Common myeloid progenitor, CD34-positive (primary cell): ENCODE results near the gene CACNA2D3.

Source experiments
- CTCF ChIA-PET: fragments of 350-600 bp; sonication (Branson Sonifier 250); formaldehyde crosslinking; loops from one replicate; lab custom pipeline; 2021; ENCODE audit warnings: antibody characterized with exemption; lab: Charles Lee
- POLR2A ChIA-PET: fragments of 350-600 bp; sonication (Branson Sonifier 250); formaldehyde crosslinking; loops from one replicate; lab custom pipeline; 2021; ENCODE audit warnings: antibody characterized with exemption; lab: Charles Lee
- DNase-seq, 3 donors: peaks; one replicate each; pipeline versions ENCODE4 v3.0.0 to v3.0.0-alpha.2; 2013
- H3K27ac ChIP-seq, 2 experiments: 1 replicate in 1 of 2; 2 replicates in 1 of 2; pipeline ENCODE4 v1.7.0; 2013; ENCODE audit warnings: inconsistent platforms in 2 of 2, low read length in 2 of 2, mild to moderate bottlenecking in 2 of 2, low read depth in 1 of 2, moderate library complexity in 1 of 2; ENCODE audit not compliant: severe bottlenecking in 2 of 2, insufficient read depth in 1 of 2, poor library complexity in 1 of 2
- H3K27me3 ChIP-seq, 5 experiments: replicated peaks in 2 of 5; 1 replicate in 3 of 5; 2 replicates in 2 of 5; pipeline versions ENCODE4 v1.6.1 to v1.7.0; 2013; ENCODE audit warnings: low read length in 4 of 5, mild to moderate bottlenecking in 2 of 5, moderate library complexity in 2 of 5, inconsistent platforms in 1 of 5; ENCODE audit not compliant: insufficient read depth in 5 of 5, control insufficient read depth in 4 of 5
- H3K36me3 ChIP-seq, 4 experiments: 1 replicate in 2 of 4; 2 replicates in 2 of 4; pipeline versions ENCODE4 v1.6.1 to v1.7.0; 2013; ENCODE audit warnings: low read length in 3 of 4, control low read depth in 1 of 4, mild to moderate bottlenecking in 1 of 4; ENCODE audit not compliant: control insufficient read depth in 4 of 4, insufficient read depth in 4 of 4
- H3K4me1 ChIP-seq, 4 experiments: 1 replicate in 3 of 4; 2 replicates in 1 of 4; pipeline versions ENCODE4 v1.6.1 to v1.7.1; 2013; ENCODE audit warnings: low read length in 3 of 4, mild to moderate bottlenecking in 3 of 4, control low read depth in 1 of 4, inconsistent platforms in 1 of 4, moderate library complexity in 1 of 4; ENCODE audit not compliant: control insufficient read depth in 4 of 4, insufficient read depth in 4 of 4; ENCODE audit errors: control extremely low read depth in 1 of 4
- H3K4me3 ChIP-seq, 7 experiments: 1 replicate in 4 of 7; 2 replicates in 3 of 7; pipeline versions ENCODE4 v1.5.1 to v1.7.0; 2013; ENCODE audit warnings: mild to moderate bottlenecking in 7 of 7, low read length in 6 of 7, moderate library complexity in 6 of 7, inconsistent platforms in 2 of 7, low read depth in 2 of 7, control low read depth in 1 of 7; ENCODE audit not compliant: insufficient read depth in 4 of 7, control insufficient read depth in 1 of 7; ENCODE audit errors: extremely low read depth in 1 of 7
- H3K9me3 ChIP-seq, 5 experiments: 1 replicate in 4 of 5; 2 replicates in 1 of 5; pipeline versions ENCODE4 v1.6.1 to v1.7.1; 2013; ENCODE audit warnings: low read length in 4 of 5, mild to moderate bottlenecking in 2 of 5, inconsistent platforms in 1 of 5, low read depth in 1 of 5, moderate library complexity in 1 of 5; ENCODE audit not compliant: control insufficient read depth in 4 of 5, insufficient read depth in 2 of 5; ENCODE audit errors: control extremely low read depth in 1 of 5
- WGBS: methylation state at CpG from one replicate; pipeline ENCODE4 v1.1.5; 2013; ENCODE audit not compliant: insufficient coverage; 5-methylcytosine and 5-hydroxymethylcytosine counted together

Gene CACNA2D3

GRCh38 chr3:54785976-54786375 lies 663.6 kb downstream of the CACNA2D3 start:
- POLR2A ChIA-PET = no interaction called here

GRCh38 chr3:54790051-54790450 lies 667.7 kb downstream of the CACNA2D3 start:
- ChIA-PET POLR2A (no interaction called here), CTCF (no interaction called here)
- Histone ChIP-seq H3K4me1 (no peaks in the 10 kb centered on the region), H3K36me3 (no peaks in the 10 kb centered on the region), H3K27ac (no peak overlapping the region), H3K27me3 (no peaks in the 10 kb centered on the region), H3K9me3 (peaks cover 0 to 3% (median 0%) of the 10 kb centered on the region in 5 experiments), H3K4me3 (no peak overlapping the region)
- WGBS = 100% methylated on average over 1 of the region's 3 CpGs
- no peak for DNase-seq

More at GRCh38 chr3:54785976-54786375, 663.6 kb downstream of the CACNA2D3 start:
- Histone ChIP-seq H3K9me3 (no peaks in the 10 kb centered on the region), H3K27me3 (no peaks in the 10 kb centered on the region), H3K36me3 (no peaks in the 10 kb centered on the region), H3K4me1 (no peaks in the 10 kb centered on the region), H3K4me3 (no peak overlapping the region), H3K27ac (no peak overlapping the region)
- CTCF ChIA-PET = no interaction called here
- DNase-seq = no peak
- 82% methylated on average over 2 of the region's 3 CpGs for WGBS

GRCh38 chr3:54791501-54792156 lies 669.3 kb downstream of the CACNA2D3 start:
- H3K4me3 ChIP-seq = no peak overlapping the region
- no peaks in the 10 kb centered on the region for H3K36me3 ChIP-seq
- ChIA-PET CTCF (interaction anchor here (0.9 kb wide), 1 partner anchor 22 kb away, joined by 3 read pairs; no protein-coding TSS in a partner anchor), POLR2A (no interaction called here)
- peaks cover 0 to 3% (median 0%) of the 10 kb centered on the region in 5 experiments for H3K9me3 ChIP-seq
- 71% methylated on average over 1 of the region's 2 CpGs for WGBS
- no peaks in the 10 kb centered on the region for H3K4me1 ChIP-seq
- H3K27ac ChIP-seq = no peak overlapping the region
- DNase-seq = no peak
- H3K27me3 ChIP-seq = no peaks in the 10 kb centered on the region

GRCh38 chr3:54792584-54792983 lies 670.2 kb downstream of the CACNA2D3 start:
- 100% methylated on average over 4 of the region's 4 CpGs for WGBS
- ChIA-PET POLR2A (no interaction called here), CTCF (no interaction called here)
- H3K9me3 ChIP-seq = peaks cover 0 to 3% (median 0%) of the 10 kb centered on the region in 5 experiments
- no peak for DNase-seq
- no peaks in the 10 kb centered on the region for H3K4me1 ChIP-seq
- no peaks in the 10 kb centered on the region for H3K27me3 ChIP-seq
- no peak overlapping the region for H3K4me3 ChIP-seq
- no peak overlapping the region for H3K27ac ChIP-seq
- H3K36me3 ChIP-seq = no peaks in the 10 kb centered on the region

- no peaks in the 10 kb centered on the region for H3K27me3 ChIP-seq
- WGBS = 68% methylated on average over 4 of the region's 6 CpGs
- CTCF ChIA-PET = no interaction called here
Measured at GRCh38 chr3:54793171-54793570, 670.8 kb downstream of the CACNA2D3 start.

GRCh38 chr3:54797111-54797510 lies 674.8 kb downstream of the CACNA2D3 start:
- H3K27ac ChIP-seq = no peak overlapping the region
- no peaks in the 10 kb centered on the region for H3K36me3 ChIP-seq
- WGBS = 89% methylated on average over 2 of the region's 2 CpGs
- no peaks in the 10 kb centered on the region for H3K4me1 ChIP-seq
- no peak for DNase-seq
- peaks cover 0 to 5% (median 0%) of the 10 kb centered on the region in 5 experiments for H3K9me3 ChIP-seq
- no peaks in the 10 kb centered on the region for H3K27me3 ChIP-seq
- ChIA-PET CTCF (no interaction called here), POLR2A (interaction anchor here (0.6 kb wide), 1 partner anchor 21 kb away, joined by 3 read pairs; no protein-coding TSS in a partner anchor)
- no peak overlapping the region for H3K4me3 ChIP-seq

More at GRCh38 chr3:54793171-54793570, 670.8 kb downstream of the CACNA2D3 start:
- peaks cover 0 to 3% (median 0%) of the 10 kb centered on the region in 5 experiments for H3K9me3 ChIP-seq
- no peak for DNase-seq
- H3K4me1 ChIP-seq = no peaks in the 10 kb centered on the region
- no peak overlapping the region for H3K4me3 ChIP-seq
- H3K36me3 ChIP-seq = no peaks in the 10 kb centered on the region
- POLR2A ChIA-PET = no interaction called here
- no peak overlapping the region for H3K27ac ChIP-seq

GRCh38 chr3:54800478-54800877 lies 678.1 kb downstream of the CACNA2D3 start:
- Histone ChIP-seq H3K4me1 (no peaks in the 10 kb centered on the region), H3K4me3 (no peak overlapping the region), H3K27me3 (no peaks in the 10 kb centered on the region), H3K9me3 (peaks cover 0 to 5% (median 0%) of the 10 kb centered on the region in 5 experiments), H3K27ac (no peak overlapping the region), H3K36me3 (no peaks in the 10 kb centered on the region)
- POLR2A ChIA-PET = no interaction called here
- CTCF ChIA-PET = no interaction called here
- no peak for DNase-seq
- WGBS = no CpG with 5 or more reads among the region's 1 CpG
